Measurements from ENCODE around the gene KRT222.
A peak's percentile ranks its signal among the peaks of the same experiment; 100 is the strongest.

The KRT222 gene

GRCh38 chr17:40651939-40652338 lies 13.0 kb downstream of the KRT222 start:
- ATAC-seq, result no peak

- ATAC-seq, result no peak
Measured at GRCh38 chr17:40648384-40648968, 16.5 kb downstream of the KRT222 start.

- peak; percentile 72 to 76 for ATAC-seq
Measured at GRCh38 chr17:40647624-40648383, 17.2 kb downstream of the KRT222 start, which contains the start of gene SMARCE1. TSS of gene SMARCE1 (minus strand) at chr17:40647818. CDS start at chr17:40645802, 2,016 bp downstream.

DNA sequence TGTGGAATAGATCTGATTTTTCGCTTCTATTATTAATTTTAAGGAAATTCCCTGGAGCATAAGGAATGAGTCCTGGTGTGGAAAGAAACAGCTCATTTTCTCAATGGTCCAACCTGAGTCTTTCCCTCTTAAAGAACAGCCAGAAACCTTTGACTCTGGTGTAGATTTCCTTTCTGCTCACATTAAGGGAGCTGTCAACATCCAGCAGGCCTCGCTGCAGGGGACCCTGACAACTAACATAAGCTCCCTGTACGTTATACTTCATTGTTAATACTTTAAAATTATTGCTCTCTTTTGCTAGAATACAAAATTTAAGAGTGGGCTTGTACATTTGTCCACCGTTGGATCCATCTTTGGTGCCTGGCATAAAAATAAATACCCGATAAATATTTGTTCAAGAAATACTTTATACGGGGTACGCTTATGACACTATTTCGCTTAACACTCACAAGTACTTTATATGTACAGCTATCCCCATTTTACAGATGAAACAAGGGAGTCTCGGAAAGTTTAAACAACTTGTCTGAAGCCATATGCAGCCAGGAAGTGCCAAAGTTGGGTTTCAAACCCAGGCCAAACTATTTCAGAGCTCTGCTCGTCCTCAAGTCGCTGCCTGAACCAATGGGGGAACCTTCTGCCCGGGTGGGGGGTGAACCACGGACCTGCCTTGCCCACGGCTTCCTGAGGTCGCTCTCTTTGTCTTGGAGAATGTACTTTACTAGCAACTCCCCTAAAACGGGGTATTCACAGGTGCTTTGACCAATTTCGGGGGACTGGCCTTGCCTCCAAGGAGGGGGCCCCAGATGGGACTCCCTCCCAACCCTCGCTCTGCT lies 18.0 kb downstream of the KRT222 start:
- ATAC-seq, result peak; percentile 48 to 59

- peak in 1 of 2 donors; percentile 8 for ATAC-seq
Measured at GRCh38 chr17:40645943-40646342, 19.0 kb downstream of the KRT222 start.

GRCh38 chr17:40645291-40645690 lies 19.7 kb downstream of the KRT222 start:
- no peak for ATAC-seq

DNA sequence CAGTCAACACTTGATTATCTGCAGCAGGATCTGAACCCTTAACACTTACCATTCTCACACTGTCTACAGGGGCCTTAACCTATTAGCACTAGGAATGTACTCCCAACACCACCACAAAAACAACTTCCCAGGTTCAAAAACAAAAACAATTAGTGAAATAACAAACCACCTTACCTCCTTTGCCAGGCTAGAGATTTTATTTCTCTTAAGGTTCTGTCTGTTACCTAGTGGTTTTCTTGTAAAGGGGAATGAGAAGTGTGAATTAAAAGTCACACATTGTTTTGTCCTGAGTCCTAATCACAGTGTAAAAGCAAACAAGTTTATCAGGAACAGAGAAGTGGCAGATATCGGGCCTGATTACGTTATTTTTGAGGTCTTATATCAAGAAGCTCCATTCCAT lies 27.0 kb downstream of the KRT222 start:
- ATAC-seq, result no peak

DNA sequence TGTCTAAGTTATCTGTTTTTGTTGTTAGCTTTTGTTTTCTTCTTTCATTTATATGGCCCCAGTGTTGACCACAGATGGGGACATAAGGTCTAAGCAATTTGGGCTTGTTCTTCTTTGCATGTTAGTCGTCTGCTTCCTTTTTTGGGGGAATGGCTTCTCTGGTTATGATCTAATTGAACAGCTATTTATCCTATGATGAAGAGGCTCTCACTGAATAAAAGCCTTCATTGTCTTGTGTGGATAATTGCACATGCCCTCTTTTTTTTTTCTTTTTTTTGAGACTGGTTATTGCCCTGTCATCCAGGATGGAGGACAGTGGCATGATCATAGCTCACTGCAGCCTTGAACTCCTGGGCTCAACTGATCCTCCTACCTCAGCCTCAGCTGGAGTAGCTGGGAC lies 31.1 kb downstream of the KRT222 start:
- no peak for ATAC-seq

DNA sequence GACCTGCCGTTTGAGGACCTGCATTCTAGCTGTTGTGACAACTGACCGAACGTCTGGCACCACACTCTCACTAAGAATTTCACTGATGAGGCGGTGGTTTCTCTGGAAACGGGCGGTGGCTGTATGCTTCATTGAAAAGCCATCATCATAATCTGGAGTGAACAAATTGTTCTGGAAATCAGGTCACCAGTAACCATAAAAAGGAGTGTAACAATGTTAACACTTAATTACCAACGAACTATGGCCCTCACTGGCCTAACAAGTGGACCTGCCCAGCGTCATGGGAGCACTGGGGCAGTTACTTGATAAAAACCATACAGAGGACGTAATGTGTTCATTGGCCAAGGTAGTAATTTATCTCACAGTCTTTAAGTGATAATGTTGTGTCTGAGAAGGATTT lies 32.8 kb downstream of the KRT222 start:
- no peak for ATAC-seq

GRCh38 chr17:40629842-40630241 lies 35.1 kb downstream of the KRT222 start:
- ATAC-seq, result peak; percentile 35 to 44

- no peak for ATAC-seq
Measured at GRCh38 chr17:40625311-40625710, 39.7 kb downstream of the KRT222 start.

DNA sequence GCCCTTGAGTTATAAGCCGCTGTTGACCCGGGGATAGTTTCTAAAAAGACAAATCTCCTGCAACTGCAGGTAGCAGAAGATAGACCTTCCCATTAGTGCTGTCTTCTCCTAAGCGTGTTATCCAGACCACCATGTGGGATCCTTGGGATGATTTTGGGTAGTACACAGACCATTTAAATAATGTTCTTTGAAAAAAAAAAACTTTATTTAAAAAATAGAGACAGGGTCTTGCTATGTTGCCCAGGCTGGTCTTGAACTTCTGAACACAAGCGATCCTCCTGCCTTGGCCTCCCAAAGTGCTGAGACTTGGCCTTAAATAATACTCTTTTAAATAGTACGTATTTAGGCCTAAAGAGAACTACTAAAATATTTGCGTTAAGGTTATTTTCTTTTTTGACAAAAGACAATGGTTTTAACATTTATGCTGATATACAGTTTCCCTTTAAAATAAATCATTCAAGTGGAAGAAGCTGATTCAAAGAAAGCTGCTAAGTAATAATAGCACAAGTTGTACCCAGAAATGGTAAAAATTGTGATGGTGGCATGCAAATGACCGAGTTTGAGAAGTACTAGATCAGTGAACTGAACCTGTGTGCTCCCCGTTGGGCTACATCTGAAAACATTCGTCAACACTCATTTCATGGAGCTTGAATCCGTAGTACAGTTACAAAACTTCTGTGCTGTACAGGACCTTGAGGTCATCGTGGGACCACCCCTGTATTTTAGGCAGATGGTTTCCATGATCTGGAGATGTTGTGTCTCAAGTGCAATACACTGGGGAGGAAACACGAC lies 41.4 kb downstream of the KRT222 start:
- no peak for ATAC-seq

- peak; percentile 48 to 57 for ATAC-seq
Measured at GRCh38 chr17:40622509-40622928, 42.5 kb downstream of the KRT222 start.

GRCh38 chr17:40621578-40621977 lies 43.4 kb downstream of the KRT222 start:
- no peak for ATAC-seq

DNA sequence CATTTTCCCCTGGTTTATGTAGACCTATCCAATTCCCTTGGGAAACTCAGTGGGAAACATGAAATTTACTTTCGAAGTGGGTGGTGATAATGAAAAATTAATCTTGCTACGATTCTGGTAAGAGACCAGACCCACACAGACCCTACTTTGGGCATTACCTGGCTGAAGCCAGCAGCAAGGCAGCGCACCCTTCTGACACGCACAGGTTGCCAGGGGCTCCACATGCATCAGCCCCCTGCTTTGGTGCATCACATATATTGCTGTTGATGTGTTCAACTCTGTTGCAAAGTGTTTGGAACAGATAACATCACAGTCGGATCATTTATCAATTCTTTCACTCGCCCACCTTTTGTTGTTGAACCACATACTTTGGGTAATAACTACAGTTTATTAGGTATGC lies 44.0 kb downstream of the KRT222 start:
- ATAC-seq, result no peak

GRCh38 chr17:40618754-40619625 lies 46.0 kb downstream of the KRT222 start:
- ATAC-seq, result no peak

DNA sequence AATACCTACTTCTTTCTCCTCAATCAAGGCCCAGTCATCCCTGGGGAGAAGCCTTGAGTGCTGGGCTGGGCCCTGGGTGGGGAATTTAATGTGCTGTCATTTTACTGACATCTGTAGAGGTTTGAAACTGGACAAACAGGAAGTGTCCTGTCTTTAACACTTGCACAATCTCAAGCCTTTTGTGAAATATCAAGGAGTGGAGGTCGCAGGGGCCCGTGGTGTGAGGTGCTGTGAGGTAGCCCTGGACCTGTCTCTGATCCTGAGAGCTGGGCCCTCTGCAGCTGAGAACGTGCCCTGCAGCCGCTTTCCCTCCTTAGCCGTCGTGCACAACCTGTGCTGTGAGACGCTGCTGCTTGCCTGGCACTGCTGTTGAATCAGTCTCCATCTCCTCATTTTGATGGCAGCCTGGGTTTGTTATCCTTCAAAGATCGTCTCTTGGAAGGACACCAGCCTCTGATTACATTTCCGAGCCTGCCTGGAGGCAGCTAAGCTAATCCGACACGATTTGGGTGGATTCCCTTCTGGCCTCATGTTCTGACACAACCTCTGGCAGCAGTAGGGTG lies 47.2 kb downstream of the KRT222 start:
- no peak for ATAC-seq

DNA sequence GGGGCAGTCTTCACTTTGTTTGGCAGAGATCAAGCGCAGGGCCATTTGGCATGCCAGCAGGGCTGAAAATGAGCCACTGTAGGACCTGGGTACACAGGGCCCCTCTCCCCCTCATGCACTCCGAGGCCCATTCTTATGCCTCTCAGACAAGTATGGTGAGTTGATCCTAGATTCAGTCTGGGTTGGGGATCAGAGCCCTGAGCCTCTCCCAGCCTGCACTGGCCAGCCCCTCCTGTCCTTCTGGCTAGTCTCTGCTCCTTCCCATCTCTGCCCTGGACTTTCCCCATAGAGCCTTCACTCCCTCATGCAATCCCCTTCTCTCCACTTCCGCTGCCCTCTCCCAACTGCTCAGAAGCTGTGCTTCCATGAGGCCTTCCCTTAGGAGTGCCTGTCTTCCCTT lies 48.4 kb downstream of the KRT222 start:
- no peak for ATAC-seq

- ATAC-seq, result no peak
Measured at GRCh38 chr17:40615841-40616476, 49.0 kb downstream of the KRT222 start.

- ATAC-seq, result peak; percentile 12 to 21
Measured at GRCh38 chr17:40615068-40615840, 49.7 kb downstream of the KRT222 start.

All from activated CD4-positive, CD25-positive, alpha-beta regulatory T cell treated with anti-CD3 and anti-CD28 coated beads, Interleukin-2, amount 50 U/mL, for 24 hours (primary cell).